ENCODE measurements around the gene MTHFSD.

Gene MTHFSD

GRCh38 chr16:86514481-86515376 lies 40.3 kb downstream of the MTHFSD start:
- no peak for DNase-seq (ENCODE audit: low read depth)
- no peak overlapping the region for H3K4me3 ChIP-seq (ENCODE audit: low read length)
- TF ChIP-seq, protein P1, sequence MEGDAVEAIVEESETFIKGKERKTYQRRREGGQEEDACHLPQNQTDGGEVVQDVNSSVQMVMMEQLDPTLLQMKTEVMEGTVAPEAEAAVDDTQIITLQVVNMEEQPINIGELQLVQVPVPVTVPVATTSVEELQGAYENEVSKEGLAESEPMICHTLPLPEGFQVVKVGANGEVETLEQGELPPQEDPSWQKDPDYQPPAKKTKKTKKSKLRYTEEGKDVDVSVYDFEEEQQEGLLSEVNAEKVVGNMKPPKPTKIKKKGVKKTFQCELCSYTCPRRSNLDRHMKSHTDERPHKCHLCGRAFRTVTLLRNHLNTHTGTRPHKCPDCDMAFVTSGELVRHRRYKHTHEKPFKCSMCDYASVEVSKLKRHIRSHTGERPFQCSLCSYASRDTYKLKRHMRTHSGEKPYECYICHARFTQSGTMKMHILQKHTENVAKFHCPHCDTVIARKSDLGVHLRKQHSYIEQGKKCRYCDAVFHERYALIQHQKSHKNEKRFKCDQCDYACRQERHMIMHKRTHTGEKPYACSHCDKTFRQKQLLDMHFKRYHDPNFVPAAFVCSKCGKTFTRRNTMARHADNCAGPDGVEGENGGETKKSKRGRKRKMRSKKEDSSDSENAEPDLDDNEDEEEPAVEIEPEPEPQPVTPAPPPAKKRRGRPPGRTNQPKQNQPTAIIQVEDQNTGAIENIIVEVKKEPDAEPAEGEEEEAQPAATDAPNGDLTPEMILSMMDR (conservative IDR thresholded peaks at IDR 0.05; ENCODE audit: low read depth, low read length) = no peak

- TF ChIP-seq, protein P1 (conservative IDR thresholded peaks at IDR 0.05; ENCODE audit: low read depth, low read length) = no peak
- DNase-seq (ENCODE audit: low read depth) = no peak
- H3K4me3 ChIP-seq (ENCODE audit: low read length) = no peak overlapping the region
Observed at GRCh38 chr16:86513471-86514277, 41.4 kb downstream of the MTHFSD start.

- H3K4me3 ChIP-seq (ENCODE audit: low read length) = no peak overlapping the region
- DNase-seq (ENCODE audit: low read depth) = no peak
- TF ChIP-seq, protein P1 (conservative IDR thresholded peaks at IDR 0.05; ENCODE audit: low read depth, low read length) = no peak
Observed at GRCh38 chr16:86512860-86513470, 42.1 kb downstream of the MTHFSD start.

DNA sequence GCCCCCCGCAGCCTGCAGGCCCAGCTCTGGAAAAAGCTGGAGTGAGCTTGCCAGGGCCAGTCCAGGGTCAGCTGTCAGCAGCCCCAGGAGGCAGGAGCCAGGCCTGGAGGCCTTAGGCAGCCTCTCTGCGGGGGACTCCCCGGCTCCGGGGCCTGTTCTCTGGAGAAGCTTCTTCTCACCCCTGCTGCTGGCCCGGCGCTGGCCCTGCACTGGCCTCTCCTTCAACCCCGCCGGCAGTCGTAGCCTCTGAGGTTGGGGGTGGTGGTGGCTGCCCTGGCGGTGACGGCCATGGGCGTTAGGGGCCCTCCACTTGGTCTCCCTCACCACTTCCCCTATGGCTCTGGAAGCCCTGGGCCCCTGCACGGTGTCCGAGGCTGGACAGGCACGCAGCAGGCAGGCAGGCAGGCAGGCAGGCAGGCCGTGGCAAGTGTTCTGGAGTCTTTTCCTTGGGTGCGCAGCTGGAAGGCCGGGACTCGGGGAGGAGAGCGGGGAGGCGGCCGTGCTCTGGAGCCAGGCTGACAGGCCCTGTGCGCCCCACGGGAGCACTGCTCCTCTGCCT lies 42.7 kb downstream of the MTHFSD start:
- DNase-seq (ENCODE audit: low read depth) = no peak
- TF ChIP-seq, protein P1 (conservative IDR thresholded peaks at IDR 0.05; ENCODE audit: low read depth, low read length) = no peak
- no peak overlapping the region for H3K4me3 ChIP-seq (ENCODE audit: low read length)

DNA sequence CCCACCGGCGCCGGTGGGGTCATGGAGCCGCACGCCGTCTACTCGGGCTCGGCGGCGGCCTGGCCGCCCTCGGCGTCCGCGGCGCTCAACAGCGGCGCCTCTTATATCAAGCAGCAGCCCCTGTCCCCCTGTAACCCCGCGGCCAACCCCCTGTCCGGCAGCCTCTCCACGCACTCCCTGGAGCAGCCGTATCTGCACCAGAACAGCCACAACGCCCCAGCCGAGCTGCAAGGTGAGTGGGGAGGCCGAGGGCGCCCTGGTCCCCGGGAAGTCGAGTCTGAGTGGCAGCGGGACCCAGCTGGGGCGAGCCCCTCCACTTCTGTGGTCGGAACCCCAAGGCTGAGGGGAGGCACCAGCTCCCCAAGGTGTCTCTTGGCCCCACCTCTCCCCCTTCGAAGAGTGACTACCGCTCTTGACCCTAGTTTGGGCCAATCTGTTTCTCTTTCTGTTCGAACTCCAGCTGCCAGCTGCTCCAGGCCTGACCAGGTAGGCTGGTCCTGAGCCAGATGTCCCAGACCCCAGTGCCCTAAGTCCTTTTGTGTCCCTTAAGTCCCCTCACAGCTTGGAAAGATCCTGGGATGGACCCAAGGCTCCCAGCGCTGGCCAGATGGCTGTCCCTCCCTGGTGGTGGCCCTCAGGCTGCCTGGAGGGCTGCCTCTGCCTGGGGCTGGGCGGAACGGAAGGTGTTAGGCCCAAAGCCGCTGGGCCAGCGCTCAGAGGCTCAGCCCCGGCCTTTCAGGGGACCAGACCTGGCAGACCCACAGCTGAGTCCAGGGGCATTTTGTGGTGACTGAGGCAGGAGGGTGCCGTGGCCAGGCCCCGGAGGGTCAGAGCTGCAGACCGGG lies 43.5 kb downstream of the MTHFSD start:
- TF ChIP-seq, protein P1 (conservative IDR thresholded peaks at IDR 0.05; ENCODE audit: low read depth, low read length) = no peak
- no peak overlapping the region for H3K4me3 ChIP-seq (ENCODE audit: low read length)
- DNase-seq (ENCODE audit: low read depth) = no peak
